ENCODE results near the gene PTPRJ. TPM values are rescaled to one million over a fixed set of nuclear protein-coding genes. Genes with fewer than 3 reads are reported as not detected.

Gene PTPRJ
- total and polyA plus RNA-seq, 2 experiments from 2014 or later: 4.5 to 9.5 TPM

DNA sequence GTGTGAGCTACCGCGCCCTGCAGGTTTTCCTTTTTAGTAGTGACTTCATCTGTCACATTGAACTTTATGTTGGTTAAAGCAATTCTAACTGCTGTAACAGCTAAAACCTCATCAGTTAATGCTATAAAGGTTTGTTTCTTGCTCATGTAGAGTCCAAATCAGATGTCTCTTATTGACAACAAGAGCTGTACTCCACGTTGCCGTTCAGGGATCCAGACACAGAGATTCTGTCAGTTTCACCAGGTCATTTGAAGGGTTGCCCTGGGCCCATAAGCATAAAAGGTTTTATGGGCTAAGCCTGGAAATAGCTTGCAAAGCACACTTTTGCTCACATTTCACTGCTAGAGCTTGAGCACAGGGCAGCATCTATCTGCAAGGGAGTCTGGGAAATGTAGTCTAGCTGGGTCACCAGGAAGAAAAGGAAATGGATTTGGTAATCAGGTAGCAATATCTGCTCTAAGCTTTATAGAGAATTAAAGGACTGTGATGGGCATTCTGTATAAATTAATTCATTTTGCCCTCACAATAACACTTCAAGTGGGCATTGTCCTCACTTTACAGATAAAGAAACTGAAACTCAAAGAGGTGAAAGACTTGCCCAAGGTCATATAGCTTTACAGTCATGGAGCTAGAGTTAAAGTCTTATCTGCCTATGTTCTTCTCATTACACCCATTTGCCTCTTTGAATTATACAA lies 25.2 kb upstream of the PTPRJ start:
- WGBS, 2 experiments (ENCODE audit: low coverage in 1 of 2, low lambda C conversion rate in 2 of 2, missing lambda C conversion rate in 2 of 2): 95 to 98% methylated on average over 4 of the region's 4 CpGs
- Histone ChIP-seq H3K27ac (no peak overlapping the region), H3K9ac (no peak overlapping the region), H3F3A (ENCODE audit: insufficient read depth) (no peaks in the 10 kb centered on the region), H4K20me1 (ENCODE audit: insufficient read depth) (no peaks in the 10 kb centered on the region), H3K4me3 (no peak overlapping the region), H3K4me2 (ENCODE audit: unreplicated experiment) (no peak overlapping the region), H3K36me3 (ENCODE audit: low read depth) (no peaks in the 10 kb centered on the region), H3K9me3 (ENCODE audit: low read depth) (no peaks in the 10 kb centered on the region), H3K27me3 (replicated peaks; ENCODE audit: insufficient read depth) (no peaks in the 10 kb centered on the region), H3K79me2 (ENCODE audit: insufficient read depth) (no peaks in the 10 kb centered on the region), H3K4me1 (ENCODE audit: insufficient read depth) (no peaks in the 10 kb centered on the region), H2AFZ (no peak overlapping the region), H3K9me2 (ENCODE audit: insufficient read depth) (no peaks in the 10 kb centered on the region)
- in situ Hi-C loops (cut with MboI): no loop called here
- no peak for DNase-seq
- TF ChIP-seq EZH2 (IDR thresholded peaks at IDR 0.05; ENCODE audit: insufficient read depth, poor library complexity, severe bottlenecking): no peak

GRCh38 chr11:47960015-47960414 lies 20.3 kb upstream of the PTPRJ start:
- in situ Hi-C loops (cut with MboI): no loop called here

DNA sequence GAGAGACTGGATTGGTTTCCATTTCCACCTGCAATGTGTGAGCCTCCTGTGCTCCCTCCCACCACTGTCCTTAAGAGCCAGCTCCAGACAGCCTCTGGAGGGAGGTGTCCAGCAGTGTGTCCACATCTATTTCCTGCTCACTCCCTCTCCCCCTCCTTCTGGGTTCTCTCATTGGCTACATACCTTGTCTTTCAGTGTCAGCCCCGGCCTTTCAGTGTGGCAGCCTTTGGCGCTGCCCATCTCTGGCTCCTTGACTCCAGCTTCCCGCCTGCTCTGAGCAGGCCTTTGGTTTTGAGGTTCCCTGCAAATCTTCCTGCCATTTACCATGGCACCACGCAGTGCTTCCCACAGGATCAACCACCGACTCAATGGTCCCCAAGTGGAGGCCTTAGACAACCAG lies 19.0 kb upstream of the PTPRJ start:
- Histone ChIP-seq H4K20me1 (ENCODE audit: insufficient read depth) (no peaks in the 10 kb centered on the region), H3K4me1 (ENCODE audit: insufficient read depth) (no peaks in the 10 kb centered on the region), H3K79me2 (ENCODE audit: insufficient read depth) (no peaks in the 10 kb centered on the region), H3K9me3 (ENCODE audit: low read depth) (no peaks in the 10 kb centered on the region), H3K27ac (no peak overlapping the region), H2AFZ (no peak overlapping the region), H3K4me3 (no peak overlapping the region), H3K36me3 (ENCODE audit: low read depth) (no peaks in the 10 kb centered on the region), H3K9ac (no peak overlapping the region), H3K27me3 (replicated peaks; ENCODE audit: insufficient read depth) (no peaks in the 10 kb centered on the region), H3K9me2 (ENCODE audit: insufficient read depth) (no peaks in the 10 kb centered on the region), H3K4me2 (ENCODE audit: unreplicated experiment) (no peak overlapping the region), H3F3A (ENCODE audit: insufficient read depth) (no peaks in the 10 kb centered on the region)
- in situ Hi-C loops (cut with MboI): no loop called here
- 79 to 84% methylated on average over 5 of the region's 5 CpGs for WGBS, 2 experiments (ENCODE audit: low coverage in 1 of 2, low lambda C conversion rate in 2 of 2, missing lambda C conversion rate in 2 of 2)
- DNase-seq: no peak
- TF ChIP-seq EZH2 (IDR thresholded peaks at IDR 0.05; ENCODE audit: insufficient read depth, poor library complexity, severe bottlenecking) (no peak), EZH2phosphoT487 (IDR thresholded peaks at IDR 0.05; ENCODE audit: insufficient read depth, low read depth) (no peak)

More at GRCh38 chr11:47960015-47960414, 20.3 kb upstream of the PTPRJ start:
- Histone ChIP-seq H3K27me3 (replicated peaks; ENCODE audit: insufficient read depth) (no peaks in the 10 kb centered on the region), H2AFZ (no peak overlapping the region), H3K9me3 (ENCODE audit: low read depth) (no peaks in the 10 kb centered on the region), H3F3A (ENCODE audit: insufficient read depth) (no peaks in the 10 kb centered on the region), H3K9ac (no peak overlapping the region), H3K36me3 (ENCODE audit: low read depth) (no peaks in the 10 kb centered on the region), H4K20me1 (ENCODE audit: insufficient read depth) (no peaks in the 10 kb centered on the region), H3K27ac (no peak overlapping the region), H3K4me3 (no peak overlapping the region), H3K4me1 (ENCODE audit: insufficient read depth) (no peaks in the 10 kb centered on the region), H3K4me2 (ENCODE audit: unreplicated experiment) (no peak overlapping the region), H3K79me2 (ENCODE audit: insufficient read depth) (no peaks in the 10 kb centered on the region), H3K9me2 (ENCODE audit: insufficient read depth) (no peaks in the 10 kb centered on the region)
- 96 to 97% methylated on average over 6 of the region's 6 CpGs for WGBS, 2 experiments (ENCODE audit: low coverage in 1 of 2, low lambda C conversion rate in 2 of 2, missing lambda C conversion rate in 2 of 2)
- DNase-seq: no peak
- TF ChIP-seq EZH2phosphoT487 (IDR thresholded peaks at IDR 0.05; ENCODE audit: insufficient read depth, low read depth) (no peak), EZH2 (IDR thresholded peaks at IDR 0.05; ENCODE audit: insufficient read depth, poor library complexity, severe bottlenecking) (no peak)

DNA sequence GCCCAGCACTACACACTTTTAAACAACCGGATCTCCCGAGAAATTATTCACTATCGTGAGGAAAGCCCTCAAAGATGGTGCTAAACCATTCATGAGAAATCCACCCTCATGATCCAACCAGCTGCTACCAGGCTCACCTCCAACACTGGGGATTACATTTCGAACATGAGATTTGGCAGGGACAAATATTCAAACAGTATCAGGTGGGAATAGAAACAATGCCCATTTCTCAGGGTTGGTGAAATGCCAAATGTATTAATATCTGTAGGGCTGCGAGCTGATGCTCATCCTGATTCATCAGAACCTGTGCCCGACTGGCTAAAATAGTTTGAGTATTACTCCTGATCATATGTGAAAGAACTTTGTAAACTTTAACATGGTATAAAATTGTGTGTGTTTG lies 15.8 kb upstream of the PTPRJ start:
- H3F3A ChIP-seq (ENCODE audit: insufficient read depth): no peaks in the 10 kb centered on the region
- DNase-seq: no peak
- H3K36me3 ChIP-seq (ENCODE audit: low read depth): no peaks in the 10 kb centered on the region
- no peaks in the 10 kb centered on the region for H3K79me2 ChIP-seq (ENCODE audit: insufficient read depth)
- no peak overlapping the region for H3K27ac ChIP-seq
- no peak overlapping the region for H3K4me3 ChIP-seq
- H3K9ac ChIP-seq: no peak overlapping the region
- WGBS, 2 experiments (ENCODE audit: low coverage in 1 of 2, low lambda C conversion rate in 2 of 2, missing lambda C conversion rate in 2 of 2): 94 to 96% methylated on average over 6 of the region's 6 CpGs
- no peaks in the 10 kb centered on the region for H3K9me2 ChIP-seq (ENCODE audit: insufficient read depth)
- H3K27me3 ChIP-seq (replicated peaks; ENCODE audit: insufficient read depth): no peaks in the 10 kb centered on the region
- in situ Hi-C loops (cut with MboI): no loop called here
- H3K4me1 ChIP-seq (ENCODE audit: insufficient read depth): peaks cover 7% of the 10 kb centered on the region
- H2AFZ ChIP-seq: no peak overlapping the region
- no peak for TF ChIP-seq EZH2phosphoT487 (IDR thresholded peaks at IDR 0.05; ENCODE audit: insufficient read depth, low read depth)
- no peak for TF ChIP-seq EZH2 (IDR thresholded peaks at IDR 0.05; ENCODE audit: insufficient read depth, poor library complexity, severe bottlenecking)
- no peaks in the 10 kb centered on the region for H3K9me3 ChIP-seq (ENCODE audit: low read depth)
- H3K4me2 ChIP-seq (ENCODE audit: unreplicated experiment): no peak overlapping the region
- no peaks in the 10 kb centered on the region for H4K20me1 ChIP-seq (ENCODE audit: insufficient read depth)
